Measurements from ENCODE around the gene ATP1A1.

The ATP1A1 gene

GRCh38 chr1:116415699-116416533 is 42.9 kb downstream of the ATP1A1 start (continued):
- peak; percentile 84 for TF ChIP-seq PRDM10 (tag by site-specific recombination; IDR thresholded peaks at IDR 0.05)
- no peak for TF ChIP-seq SCRT1 (tag by site-specific recombination; IDR thresholded peaks at IDR 0.05; ENCODE audit: borderline replicate concordance)

- no peak for TF ChIP-seq ZNF24 (tag by site-specific recombination; IDR thresholded peaks at IDR 0.05)
- no peak for TF ChIP-seq YY2 (tag by site-specific recombination; IDR thresholded peaks at IDR 0.05)
- TF ChIP-seq ZNF580 (tag by site-specific recombination; IDR thresholded peaks at IDR 0.05) = no peak
- no peak for TF ChIP-seq KLF17 (tag by site-specific recombination; IDR thresholded peaks at IDR 0.05)
- TF ChIP-seq ZNF146 (tag by site-specific recombination; IDR thresholded peaks at IDR 0.05) = no peak
- no peak for TF ChIP-seq ZNF48 (tag by site-specific recombination; IDR thresholded peaks at IDR 0.05)
- TF ChIP-seq HOXD13 (CRISPR knock-in tag; IDR thresholded peaks at IDR 0.05; ENCODE audit: borderline replicate concordance) = no peak
- no peak for TF ChIP-seq ZNF140 (tag by site-specific recombination; IDR thresholded peaks at IDR 0.05)
- no peak for TF ChIP-seq ZNF558 (tag by site-specific recombination; IDR thresholded peaks at IDR 0.05)
- POLR2A ChIA-PET = interaction anchor here (1.3 kb wide), 1 partner anchor 44 kb away, joined by 5 read pairs; the partner anchor contains the start of gene ATP1A1
- H3K4me1 ChIP-seq (ENCODE audit: control insufficient read depth, insufficient read depth, low read length) = no peaks in the 10 kb centered on the region; the same call in 1 of the 2 replicates
- H3K4me3 ChIP-seq (ENCODE audit: low read depth, low read length) = no peak overlapping the region
- H3K9me3 ChIP-seq (ENCODE audit: control insufficient read depth, insufficient read depth, low read depth, low read length) = no peaks in the 10 kb centered on the region
- CTCF ChIA-PET = interaction anchor here (0.6 to 2.7 kb wide), 9 partner anchors 11 to 278 kb away, joined by 3 to 16 read pairs (median 4); no protein-coding TSS in a partner anchor
- H3K36me3 ChIP-seq (ENCODE audit: control insufficient read depth in 2 of 2, insufficient read depth in 1 of 2, low read length in 2 of 2) = no peaks in the 10 kb centered on the region
- H3K27ac ChIP-seq (ENCODE audit: extremely low read depth, low read depth, low read length) = no peak overlapping the region
These were observed 43.9 kb downstream of the ATP1A1 start for GRCh38 chr1:116416854-116417513.

- H3K27ac ChIP-seq (ENCODE audit: extremely low read depth, low read depth, low read length) = no peak overlapping the region; the same call in 1 of the 2 replicates
- H3K9me3 ChIP-seq (ENCODE audit: control insufficient read depth, insufficient read depth, low read depth, low read length) = no peaks in the 10 kb centered on the region
- ChIA-PET POLR2A (interaction anchor here (1.3 to 1.7 kb wide), 4 partner anchors 10 to 67 kb away, joined by 3 to 7 read pairs (median 5); partner anchors contain the start of gene ATP1A1), CTCF (interaction anchor here (0.6 to 2.7 kb wide), 5 partner anchors 10 to 278 kb away, joined by 3 to 16 read pairs (median 4); no protein-coding TSS in a partner anchor)
- peak overlapping the region; percentile 51 for H3K4me3 ChIP-seq (ENCODE audit: low read depth, low read length)
- no peaks in the 10 kb centered on the region for H3K36me3 ChIP-seq (ENCODE audit: control insufficient read depth in 2 of 2, insufficient read depth in 1 of 2, low read length in 2 of 2)
- no peaks in the 10 kb centered on the region; the same call in 1 of the 2 replicates for H3K4me1 ChIP-seq (ENCODE audit: control insufficient read depth, insufficient read depth, low read length)
- TF ChIP-seq RBAK (tag by site-specific recombination; IDR thresholded peaks at IDR 0.05) = no peak
- TF ChIP-seq TSHZ1 (tag by site-specific recombination; IDR thresholded peaks at IDR 0.05; ENCODE audit: borderline replicate concordance) = no peak
- no peak for TF ChIP-seq ZNF544 (tag by site-specific recombination; IDR thresholded peaks at IDR 0.05)
- no peak for TF ChIP-seq ZNF768 (tag by site-specific recombination; IDR thresholded peaks at IDR 0.05)
- no peak for TF ChIP-seq ZNF404 (tag by site-specific recombination; IDR thresholded peaks at IDR 0.05)
- TF ChIP-seq MEIS1 (CRISPR knock-in tag; IDR thresholded peaks at IDR 0.05; ENCODE audit: borderline replicate concordance) = no peak
- TF ChIP-seq PRDM10 (tag by site-specific recombination; IDR thresholded peaks at IDR 0.05) = no peak
These were observed 44.6 kb downstream of the ATP1A1 start for GRCh38 chr1:116417678-116418077.
